Subcutaneous adipose tissue (tissue), 4 donors: ENCODE results near the gene POLDIP2. TPM values are rescaled to one million over a fixed set of nuclear protein-coding genes. Genes with fewer than 3 reads are reported as not detected.

Source experiments
- CTCF ChIP-seq: fragments of 450-650 bp; IDR thresholded peaks from one replicate; pipeline ENCODE4 v1.5.1; 2016; ENCODE audit warnings: low read depth, mild to moderate bottlenecking, control low read depth, antibody characterized with exemption, moderate library complexity
- total RNA-seq, 4 donors: library from RNA; depleted of rRNA; stranded (reverse); fragments of >200 nt; gene quantifications; one replicate each; pipeline ENCODE4 v1.1.0, GENCODE V29; 2016

Gene POLDIP2
- total RNA-seq, 4 donors from 2014 or later, result 56.6 to 103 (median 69.3) TPM

DNA sequence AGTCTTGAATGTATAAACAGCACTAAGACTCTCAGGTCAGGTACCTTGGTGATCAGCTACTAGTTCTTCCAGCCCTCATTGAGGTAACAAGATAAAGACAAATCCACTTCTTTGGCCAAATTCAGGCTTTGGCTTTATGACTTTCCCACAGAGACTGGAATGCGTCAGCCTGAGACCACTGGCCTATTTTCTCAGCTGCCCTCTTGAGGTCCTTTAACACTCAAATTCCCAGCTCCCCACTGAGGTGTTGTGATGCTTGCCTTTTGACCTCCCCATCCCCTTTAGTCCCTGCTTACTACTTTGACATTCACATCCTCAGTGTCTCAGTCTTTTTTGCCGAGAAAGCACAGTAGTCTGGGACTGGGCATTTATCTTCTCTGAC lies 11.1 kb downstream of the POLDIP2 start:
- TF ChIP-seq CTCF, result no peak

- TF ChIP-seq CTCF, result no peak
Observed at GRCh38 chr17:28345419-28346198, 11.7 kb downstream of the POLDIP2 start.

DNA sequence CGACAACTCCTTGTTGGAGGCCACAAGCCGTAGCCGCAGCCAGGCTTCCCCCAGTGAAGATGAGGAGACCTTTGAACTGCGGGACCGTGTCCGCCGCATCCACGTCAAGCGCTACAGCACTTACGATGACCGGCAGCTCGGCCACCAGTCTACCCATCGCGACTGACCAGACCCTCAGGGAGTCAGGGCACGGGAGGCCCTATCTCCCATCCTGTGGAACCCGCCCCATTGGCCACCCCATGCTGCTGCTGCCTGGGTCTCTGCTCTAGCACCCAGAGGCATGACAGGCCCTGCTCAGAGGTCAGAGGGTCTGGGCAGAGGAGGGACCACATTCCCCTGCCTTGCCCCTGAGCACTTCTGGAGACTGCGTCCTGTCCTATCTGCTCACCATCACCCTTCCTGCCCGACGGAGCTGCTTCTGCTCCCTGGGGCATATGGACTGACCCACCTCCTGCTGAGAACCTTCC lies 12.9 kb downstream of the POLDIP2 start:
- no peak for TF ChIP-seq CTCF

- TF ChIP-seq CTCF, result no peak
Observed at GRCh38 chr17:28344011-28344410, 13.3 kb downstream of the POLDIP2 start.

DNA sequence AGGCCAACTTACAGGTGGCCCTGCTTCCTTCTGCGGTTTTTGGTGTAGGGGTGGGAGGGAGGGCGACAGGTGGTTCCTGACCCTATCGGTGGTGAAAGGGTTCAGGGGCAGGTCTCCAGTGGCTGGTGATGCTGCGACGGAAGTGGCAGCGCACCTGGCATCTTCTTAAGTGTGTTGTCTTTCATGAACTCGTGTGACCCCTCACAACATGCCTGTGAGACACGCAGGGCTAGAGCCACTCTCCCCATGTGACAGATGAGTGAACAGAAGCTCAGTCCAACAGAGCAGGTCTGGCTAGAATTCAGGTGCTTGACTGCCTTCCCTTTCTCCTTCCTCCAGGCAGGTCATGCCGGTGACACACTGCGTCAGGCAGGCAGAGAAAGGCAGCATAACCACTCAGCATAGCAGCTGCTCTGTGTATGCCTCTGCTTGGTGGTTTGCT lies 13.8 kb downstream of the POLDIP2 start:
- no peak for TF ChIP-seq CTCF

DNA sequence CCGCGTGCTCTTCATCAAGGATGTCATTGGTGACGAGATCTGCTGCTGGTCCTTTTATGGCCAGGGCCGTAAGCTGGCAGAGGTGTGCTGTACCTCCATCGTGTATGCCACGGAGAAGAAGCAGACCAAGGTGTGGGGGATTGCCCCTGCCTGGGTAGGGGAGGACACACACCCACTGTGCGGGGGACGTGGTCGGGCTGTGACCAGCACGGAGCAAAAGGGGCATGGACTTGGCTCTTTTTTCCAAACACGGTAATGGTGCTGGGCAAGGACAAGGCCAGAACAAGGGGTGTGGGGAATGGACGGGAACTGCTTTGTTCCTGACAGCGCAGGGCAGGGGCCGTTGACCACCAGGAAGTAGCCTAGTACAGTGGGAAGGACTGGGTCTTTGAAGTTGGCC lies 15.0 kb downstream of the POLDIP2 start:
- no peak for TF ChIP-seq CTCF

DNA sequence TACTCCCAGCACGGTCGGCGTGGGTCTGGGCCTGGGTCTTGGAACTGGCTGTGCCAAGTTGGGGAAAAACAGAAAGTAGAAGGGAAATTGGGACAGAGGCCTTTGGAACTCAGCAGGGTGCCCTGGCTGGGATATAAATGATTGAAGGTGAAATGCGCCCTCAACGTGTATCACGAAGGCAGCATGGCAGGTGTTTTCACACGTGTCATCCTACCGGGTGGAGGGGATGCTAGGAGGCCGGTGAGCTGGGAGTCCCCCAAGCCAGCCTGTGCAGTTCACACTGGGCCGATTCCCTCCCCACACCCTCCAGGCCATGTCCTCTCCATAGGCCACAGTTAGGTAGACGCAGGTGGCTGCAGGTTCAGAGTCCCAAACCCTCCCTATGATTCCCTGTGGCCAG lies 15.8 kb downstream of the POLDIP2 start:
- no peak for TF ChIP-seq CTCF
